Progenitor cell of endocrine pancreas (in vitro differentiated cells): ENCODE results near the gene CHAF1B. TPM values are rescaled to one million over a fixed set of nuclear protein-coding genes. Genes with fewer than 3 reads are reported as not detected.
"Not testable (repeated sequence)": the region's sequence is repeated elsewhere in the genome, so short reads cannot be mapped to it uniquely, and the experiment has no call there.

Source experiments
- DNase-seq: peaks from one replicate; pipeline ENCODE4 v3.0.0; 2021; ENCODE audit warnings: low spot score; ENCODE audit not compliant: unreplicated experiment
- H3K27ac Mint-ChIP-seq: 2 replicates; pipeline ENCODE4 v1.8.0; 2021; ENCODE audit warnings: mild to moderate bottlenecking, moderate library complexity, mixed read lengths
- H3K27me3 Mint-ChIP-seq: 2 replicates; pipeline ENCODE4 v1.8.0; 2021; ENCODE audit warnings: mixed read lengths
- H3K36me3 Mint-ChIP-seq: 2 replicates; pipeline ENCODE4 v1.8.0; 2022; ENCODE audit warnings: mixed read lengths; ENCODE audit not compliant: insufficient read depth
- H3K4me1 Mint-ChIP-seq: 2 replicates; pipeline ENCODE4 v1.8.0; 2021; ENCODE audit warnings: low read depth, mixed read lengths
- H3K4me3 Mint-ChIP-seq: 2 replicates; pipeline ENCODE4 v1.8.0; 2021; ENCODE audit warnings: low read depth, mild to moderate bottlenecking, moderate library complexity, mixed read lengths
- H3K9me3 Mint-ChIP-seq: 2 replicates; pipeline ENCODE4 v1.8.0; 2021; ENCODE audit warnings: low read depth, mixed read lengths
- total RNA-seq: library from RNA; stranded (reverse); gene quantifications from 2 replicates; pipeline ENCODE4 v1.2.1, GENCODE V29; 2021
- TF ChIP-seq, protein P1 (sequence below): fragments of 200-600 bp; sonication (generic); IDR thresholded peaks from one replicate; pipeline ENCODE4 v1.5.0; 2021; ENCODE audit warnings: antibody characterized with exemption, mild to moderate bottlenecking; ENCODE audit not compliant: unreplicated experiment

Gene CHAF1B
- total RNA-seq, 1 donor from 2014 or later = 9.1 TPM

DNA sequence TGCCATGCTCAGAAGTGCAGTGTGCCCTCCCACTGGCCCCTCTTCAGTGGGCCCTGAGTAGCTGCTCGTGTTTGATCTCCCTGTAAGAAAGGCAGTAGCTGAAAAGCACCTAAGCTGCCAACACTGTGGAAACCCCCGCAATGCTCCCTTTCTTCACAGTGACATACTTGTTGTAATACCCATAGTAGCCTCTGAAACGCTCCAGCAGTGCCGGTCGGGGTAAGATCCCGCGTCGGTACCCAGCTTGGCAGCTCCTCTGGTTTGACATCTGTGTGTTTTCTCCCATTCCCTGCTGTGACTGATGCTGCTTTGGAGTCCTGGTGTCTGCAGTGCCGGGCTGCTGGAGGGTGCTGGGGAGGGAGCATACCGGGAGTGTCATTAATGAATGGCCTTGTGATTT lies 3.6 kb downstream of the CHAF1B start:
- Mint-ChIP-seq H3K9me3 (peaks cover 3% of the 10 kb centered on the region), H3K27ac (no peak overlapping the region), H3K4me1 (peaks cover 4% of the 10 kb centered on the region), H3K4me3 (no peak overlapping the region), H3K36me3 (peaks cover 20% of the 10 kb centered on the region), H3K27me3 (no peaks in the 10 kb centered on the region)
- TF ChIP-seq, protein P1, sequence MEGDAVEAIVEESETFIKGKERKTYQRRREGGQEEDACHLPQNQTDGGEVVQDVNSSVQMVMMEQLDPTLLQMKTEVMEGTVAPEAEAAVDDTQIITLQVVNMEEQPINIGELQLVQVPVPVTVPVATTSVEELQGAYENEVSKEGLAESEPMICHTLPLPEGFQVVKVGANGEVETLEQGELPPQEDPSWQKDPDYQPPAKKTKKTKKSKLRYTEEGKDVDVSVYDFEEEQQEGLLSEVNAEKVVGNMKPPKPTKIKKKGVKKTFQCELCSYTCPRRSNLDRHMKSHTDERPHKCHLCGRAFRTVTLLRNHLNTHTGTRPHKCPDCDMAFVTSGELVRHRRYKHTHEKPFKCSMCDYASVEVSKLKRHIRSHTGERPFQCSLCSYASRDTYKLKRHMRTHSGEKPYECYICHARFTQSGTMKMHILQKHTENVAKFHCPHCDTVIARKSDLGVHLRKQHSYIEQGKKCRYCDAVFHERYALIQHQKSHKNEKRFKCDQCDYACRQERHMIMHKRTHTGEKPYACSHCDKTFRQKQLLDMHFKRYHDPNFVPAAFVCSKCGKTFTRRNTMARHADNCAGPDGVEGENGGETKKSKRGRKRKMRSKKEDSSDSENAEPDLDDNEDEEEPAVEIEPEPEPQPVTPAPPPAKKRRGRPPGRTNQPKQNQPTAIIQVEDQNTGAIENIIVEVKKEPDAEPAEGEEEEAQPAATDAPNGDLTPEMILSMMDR = peak; percentile 40
- no peak for DNase-seq

DNA sequence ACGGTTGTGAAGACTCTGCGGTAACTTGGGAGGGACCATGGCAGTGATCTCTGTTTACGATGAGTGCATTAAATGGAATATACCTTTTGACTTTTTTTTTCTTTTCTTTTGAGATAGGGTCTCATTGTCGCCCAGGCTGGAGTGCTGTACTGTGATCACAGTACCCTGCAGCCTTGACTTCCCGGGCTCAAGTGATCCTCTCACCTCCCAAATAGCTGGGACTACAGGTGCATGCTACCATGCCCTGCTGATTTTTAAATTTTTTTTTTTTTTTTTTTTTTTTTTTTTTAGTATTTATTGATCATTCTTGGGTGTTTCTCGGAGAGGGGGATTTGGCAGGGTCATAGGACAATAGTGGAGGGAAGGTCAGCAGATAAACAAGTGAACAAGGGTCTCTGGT lies 6.5 kb downstream of the CHAF1B start:
- H3K27me3 Mint-ChIP-seq, H3K4me1 Mint-ChIP-seq, H3K27ac Mint-ChIP-seq, H3K4me3 Mint-ChIP-seq, DNase-seq, H3K9me3 Mint-ChIP-seq: not testable (repeated sequence)
- H3K36me3 Mint-ChIP-seq = peaks cover 25% of the 10 kb centered on the region

DNA sequence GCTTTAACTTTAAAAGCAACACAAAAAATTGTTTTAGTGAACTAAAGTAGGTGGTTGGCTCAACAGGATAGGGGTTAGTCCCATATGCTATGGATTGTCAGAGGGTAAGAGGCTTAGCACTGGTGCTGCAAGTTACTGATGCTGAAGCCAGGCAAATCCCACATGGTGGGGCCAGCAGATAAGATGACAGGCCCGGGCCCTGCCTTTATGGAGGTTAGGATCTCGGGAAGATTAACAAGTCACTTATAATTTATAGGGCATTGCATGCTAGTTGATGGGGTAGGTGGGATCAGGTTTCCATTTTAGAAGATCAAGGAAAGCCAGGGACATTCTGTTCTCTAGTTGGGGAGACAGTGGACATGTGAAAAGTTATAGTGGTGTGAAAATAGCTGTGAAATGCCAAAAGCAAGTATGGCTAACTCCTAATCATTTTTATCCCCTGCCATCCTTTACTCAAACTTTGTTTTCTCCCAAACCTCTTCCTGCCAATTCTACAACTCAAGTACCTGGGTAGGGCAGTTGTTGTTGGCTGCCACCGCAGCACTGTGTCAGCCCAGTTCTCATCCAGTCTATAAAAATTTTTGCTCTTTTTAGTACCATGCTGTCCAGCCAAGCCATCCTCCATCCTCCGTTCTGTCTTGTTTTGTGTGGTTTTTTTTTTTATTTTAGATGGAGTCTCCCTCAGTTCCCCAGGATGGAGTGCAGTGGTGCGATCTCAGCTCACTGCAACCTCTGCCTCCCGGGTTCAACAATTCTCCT lies 10.3 kb downstream of the CHAF1B start:
- peaks cover 22% of the 10 kb centered on the region for H3K36me3 Mint-ChIP-seq
- TF ChIP-seq, protein P1 = no peak
- H3K9me3 Mint-ChIP-seq = peaks cover 3% of the 10 kb centered on the region
- H3K27ac Mint-ChIP-seq = no peak overlapping the region
- no peaks in the 10 kb centered on the region for H3K27me3 Mint-ChIP-seq
- no peak for DNase-seq
- H3K4me3 Mint-ChIP-seq = no peak overlapping the region
- H3K4me1 Mint-ChIP-seq = no peaks in the 10 kb centered on the region

DNA sequence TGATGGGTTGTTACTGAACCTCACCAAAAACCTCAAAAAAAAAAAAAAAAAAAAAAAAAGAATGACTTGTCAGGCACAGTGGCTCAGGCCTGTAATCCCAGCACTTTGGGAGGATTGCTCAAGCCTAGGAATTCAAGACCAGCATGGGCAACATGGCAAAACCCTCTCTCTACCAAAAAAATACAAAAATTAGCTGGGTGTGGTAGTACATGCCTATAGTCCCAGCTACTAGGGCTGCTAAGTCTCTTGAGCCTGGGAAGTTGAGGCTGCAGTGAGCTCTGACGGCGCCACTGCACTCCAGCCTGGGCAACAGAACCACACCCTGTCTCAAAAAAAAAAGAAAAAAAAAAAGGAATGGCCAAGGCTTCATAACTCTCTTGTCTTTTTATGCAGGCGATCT lies 11.1 kb downstream of the CHAF1B start:
- Mint-ChIP-seq H3K4me1 (no peaks in the 10 kb centered on the region), H3K4me3 (no peak overlapping the region), H3K27me3 (no peaks in the 10 kb centered on the region), H3K9me3 (peaks cover 3% of the 10 kb centered on the region), H3K36me3 (peaks cover 21% of the 10 kb centered on the region), H3K27ac (no peak overlapping the region)
- TF ChIP-seq, protein P1 = no peak
- DNase-seq = no peak

DNA sequence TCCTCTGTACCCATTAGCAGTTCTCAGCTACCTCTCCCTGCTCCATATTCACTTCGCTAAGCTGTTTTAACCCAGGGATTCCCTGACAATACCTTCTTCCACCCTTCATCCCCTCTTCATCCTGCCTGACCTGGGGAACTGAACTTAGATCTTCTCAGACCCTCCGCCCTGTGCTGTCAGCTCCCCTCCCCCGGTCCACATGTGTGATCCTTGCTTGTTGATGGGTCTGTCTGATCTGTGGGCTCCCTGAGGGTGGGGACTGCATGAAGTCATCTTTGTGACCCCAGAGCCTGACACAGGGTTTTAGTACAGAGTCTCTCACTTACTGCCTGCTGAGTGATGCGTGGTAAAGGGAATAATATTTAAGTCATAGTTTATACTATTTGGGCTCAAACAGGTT lies 11.8 kb downstream of the CHAF1B start:
- H3K27ac Mint-ChIP-seq = no peak overlapping the region

More for the DNA sequence above, 11.8 kb downstream of the CHAF1B start:
- TF ChIP-seq, protein P1 = no peak
- H3K4me1 Mint-ChIP-seq = no peaks in the 10 kb centered on the region
- H3K27me3 Mint-ChIP-seq = no peaks in the 10 kb centered on the region
- H3K36me3 Mint-ChIP-seq = peaks cover 16% of the 10 kb centered on the region
- no peak for DNase-seq
- no peak overlapping the region for H3K4me3 Mint-ChIP-seq
- peaks cover 1% of the 10 kb centered on the region for H3K9me3 Mint-ChIP-seq
